ENCODE data around the gene KIRREL3.

KIRREL3 gene

GRCh38 chr11:126548581-126549550, 451.7 kb downstream of the KIRREL3 start:
- TF ChIP-seq SUZ12 (IDR thresholded peaks at IDR 0.05; ENCODE audit: extremely low read depth, insufficient read depth, insufficient read length) (no peak), ZNF274 (IDR thresholded peaks at IDR 0.05; ENCODE audit: low read depth, low read length) (no peak), YY1 (IDR thresholded peaks at IDR 0.05; ENCODE audit: insufficient read depth, insufficient read length) (no peak)
- Histone ChIP-seq H3K27me3 (ENCODE audit: insufficient read depth, insufficient read length) (no peaks in the 10 kb centered on the region), H3K4me3 (ENCODE audit: insufficient read length, low read depth) (no peak overlapping the region), H3K36me3 (ENCODE audit: insufficient read depth, insufficient read length, low read length) (no peaks in the 10 kb centered on the region), H3K9me3 (ENCODE audit: insufficient read depth, low read length) (no peaks in the 10 kb centered on the region), H3K9ac (ENCODE audit: insufficient read length, low read depth) (no peak overlapping the region), H3K4me1 (ENCODE audit: insufficient read depth, insufficient read length) (peaks cover 7% of the 10 kb centered on the region)
- no peak for DNase-seq (ENCODE audit: low read depth, low spot score)

- no peak for DNase-seq (ENCODE audit: low read depth, low spot score)
- TF ChIP-seq ZNF274 (IDR thresholded peaks at IDR 0.05; ENCODE audit: low read depth, low read length) = no peak
- TF ChIP-seq SUZ12 (IDR thresholded peaks at IDR 0.05; ENCODE audit: extremely low read depth, insufficient read depth, insufficient read length) = no peak
- no peak for TF ChIP-seq YY1 (IDR thresholded peaks at IDR 0.05; ENCODE audit: insufficient read depth, insufficient read length)
Measured at GRCh38 chr11:126547691-126548090, 452.9 kb downstream of the KIRREL3 start.

DNA sequence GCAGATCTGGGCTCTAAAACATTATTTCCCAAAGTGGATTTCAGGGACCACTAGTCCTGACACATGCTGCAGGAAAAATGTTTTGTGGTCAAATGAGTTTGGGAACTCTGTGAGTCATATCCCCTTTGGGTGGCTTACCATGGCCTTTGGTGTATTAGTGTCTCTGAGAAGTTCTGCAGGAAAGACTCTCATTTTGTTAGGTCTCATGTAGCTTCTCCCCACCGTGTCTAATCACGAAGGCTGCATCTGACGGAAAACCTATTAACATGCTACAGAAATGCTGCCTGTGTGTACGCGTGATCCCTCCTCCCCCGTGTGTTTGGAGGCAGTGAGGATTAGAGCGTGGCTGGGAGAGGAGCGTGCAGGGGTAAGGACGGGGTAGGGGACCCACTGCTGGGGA, 453.4 kb downstream of the KIRREL3 start:
- H3K9ac ChIP-seq (ENCODE audit: insufficient read length, low read depth) = no peak overlapping the region
- no peaks in the 10 kb centered on the region for H3K27me3 ChIP-seq (ENCODE audit: insufficient read depth, insufficient read length)
- no peaks in the 10 kb centered on the region for H3K9me3 ChIP-seq (ENCODE audit: insufficient read depth, low read length)
- TF ChIP-seq SUZ12 (IDR thresholded peaks at IDR 0.05; ENCODE audit: extremely low read depth, insufficient read depth, insufficient read length) (no peak), ZNF274 (IDR thresholded peaks at IDR 0.05; ENCODE audit: low read depth, low read length) (no peak), YY1 (IDR thresholded peaks at IDR 0.05; ENCODE audit: insufficient read depth, insufficient read length) (no peak)
- H3K36me3 ChIP-seq (ENCODE audit: insufficient read depth, insufficient read length, low read length) = no peaks in the 10 kb centered on the region
- H3K4me1 ChIP-seq (ENCODE audit: insufficient read depth, insufficient read length) = peaks cover 9% of the 10 kb centered on the region
- H3K4me3 ChIP-seq (ENCODE audit: insufficient read length, low read depth) = no peak overlapping the region
- no peak for DNase-seq (ENCODE audit: low read depth, low spot score)

More at GRCh38 chr11:126547691-126548090, 452.9 kb downstream of the KIRREL3 start:
- no peaks in the 10 kb centered on the region for H3K9me3 ChIP-seq (ENCODE audit: insufficient read depth, low read length)
- H3K9ac ChIP-seq (ENCODE audit: insufficient read length, low read depth) = no peak overlapping the region
- H3K36me3 ChIP-seq (ENCODE audit: insufficient read depth, insufficient read length, low read length) = no peaks in the 10 kb centered on the region
- H3K4me1 ChIP-seq (ENCODE audit: insufficient read depth, insufficient read length) = peaks cover 9% of the 10 kb centered on the region
- no peaks in the 10 kb centered on the region for H3K27me3 ChIP-seq (ENCODE audit: insufficient read depth, insufficient read length)
- H3K4me3 ChIP-seq (ENCODE audit: insufficient read length, low read depth) = no peak overlapping the region

DNA sequence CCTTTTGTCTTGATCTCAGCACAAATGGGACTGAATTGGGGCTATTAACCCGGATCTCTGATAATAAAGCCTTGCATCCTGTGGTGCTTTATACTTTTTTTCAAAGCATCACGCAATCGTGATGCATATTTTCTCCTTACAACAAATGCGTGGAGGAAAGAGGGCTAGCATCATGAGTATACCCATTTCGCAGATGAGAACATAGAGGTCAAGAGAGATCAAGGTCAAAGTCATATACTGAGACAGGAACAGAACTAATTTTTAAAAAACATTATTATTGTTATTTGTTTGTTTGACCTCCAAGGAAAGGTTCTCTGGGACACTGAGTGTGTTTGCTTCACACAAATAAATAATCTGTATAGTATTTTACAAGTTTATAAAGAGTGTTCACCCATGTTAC, 453.9 kb downstream of the KIRREL3 start:
- peaks cover 9% of the 10 kb centered on the region for H3K4me1 ChIP-seq (ENCODE audit: insufficient read depth, insufficient read length)
- H3K27me3 ChIP-seq (ENCODE audit: insufficient read depth, insufficient read length) = no peaks in the 10 kb centered on the region
- no peak overlapping the region for H3K9ac ChIP-seq (ENCODE audit: insufficient read length, low read depth)

DNA sequence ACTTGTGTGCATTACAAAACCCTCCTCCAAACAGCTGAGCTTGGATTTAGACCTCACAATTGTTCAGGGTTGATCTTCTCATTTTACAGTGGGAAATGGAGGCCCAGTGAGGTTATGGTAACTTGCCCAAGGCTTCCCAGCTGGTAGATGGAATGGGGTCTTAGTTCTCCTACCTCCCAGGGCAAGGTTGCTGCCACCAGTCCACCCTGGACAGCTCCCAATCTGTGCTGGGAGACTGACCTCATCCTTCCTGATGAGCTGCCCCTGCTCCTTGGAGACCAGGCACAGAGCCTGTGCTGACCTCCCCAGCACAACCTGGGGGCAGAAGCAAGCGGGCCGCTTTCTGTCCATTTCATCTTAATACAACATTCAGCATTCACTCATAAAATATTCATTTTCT, 454.4 kb downstream of the KIRREL3 start:
- no peak overlapping the region for H3K9ac ChIP-seq (ENCODE audit: insufficient read length, low read depth)
- H3K4me3 ChIP-seq (ENCODE audit: insufficient read length, low read depth) = no peak overlapping the region
- no peaks in the 10 kb centered on the region for H3K36me3 ChIP-seq (ENCODE audit: insufficient read depth, insufficient read length, low read length)
- no peak for DNase-seq (ENCODE audit: low read depth, low spot score)
- H3K4me1 ChIP-seq (ENCODE audit: insufficient read depth, insufficient read length) = peaks cover 9% of the 10 kb centered on the region
- TF ChIP-seq ZNF274 (IDR thresholded peaks at IDR 0.05; ENCODE audit: low read depth, low read length) (no peak), SUZ12 (IDR thresholded peaks at IDR 0.05; ENCODE audit: extremely low read depth, insufficient read depth, insufficient read length) (no peak), YY1 (IDR thresholded peaks at IDR 0.05; ENCODE audit: insufficient read depth, insufficient read length) (no peak)
- H3K27me3 ChIP-seq (ENCODE audit: insufficient read depth, insufficient read length) = no peaks in the 10 kb centered on the region
- H3K9me3 ChIP-seq (ENCODE audit: insufficient read depth, low read length) = no peaks in the 10 kb centered on the region

More for the DNA sequence above, 453.9 kb downstream of the KIRREL3 start:
- Histone ChIP-seq H3K9me3 (ENCODE audit: insufficient read depth, low read length) (no peaks in the 10 kb centered on the region), H3K4me3 (ENCODE audit: insufficient read length, low read depth) (no peak overlapping the region), H3K36me3 (ENCODE audit: insufficient read depth, insufficient read length, low read length) (no peaks in the 10 kb centered on the region)
- TF ChIP-seq ZNF274 (IDR thresholded peaks at IDR 0.05; ENCODE audit: low read depth, low read length) = no peak
- TF ChIP-seq SUZ12 (IDR thresholded peaks at IDR 0.05; ENCODE audit: extremely low read depth, insufficient read depth, insufficient read length) = no peak
- TF ChIP-seq YY1 (IDR thresholded peaks at IDR 0.05; ENCODE audit: insufficient read depth, insufficient read length) = no peak
- DNase-seq (ENCODE audit: low read depth, low spot score) = no peak

DNA sequence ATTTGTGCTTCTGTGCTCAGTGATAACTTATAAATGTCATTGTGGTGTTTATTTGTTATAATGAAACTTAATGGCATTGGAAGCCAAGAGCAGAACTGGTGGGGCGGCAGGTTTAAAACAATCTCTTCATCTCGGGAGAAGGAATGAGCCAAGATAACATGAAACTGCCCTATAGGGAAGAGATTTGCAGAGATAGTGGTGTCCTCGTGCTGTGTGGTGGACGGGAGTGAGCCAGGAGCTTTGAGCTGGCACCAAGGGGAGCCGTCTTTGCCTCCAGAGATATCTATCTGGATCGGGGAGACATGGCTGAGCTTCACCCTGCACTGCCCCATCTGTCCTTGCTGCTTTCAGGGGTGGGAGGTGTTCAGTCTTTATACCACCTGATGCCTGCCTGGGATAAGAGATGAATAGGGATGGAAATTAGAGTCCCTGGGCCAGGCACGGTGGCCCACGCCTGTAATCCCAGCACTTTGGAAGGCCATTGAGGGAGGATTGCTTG, 455.5 kb downstream of the KIRREL3 start:
- Histone ChIP-seq H3K9me3 (ENCODE audit: insufficient read depth, low read length) (no peaks in the 10 kb centered on the region), H3K36me3 (ENCODE audit: insufficient read depth, insufficient read length, low read length) (no peaks in the 10 kb centered on the region), H3K4me1 (ENCODE audit: insufficient read depth, insufficient read length) (peaks cover 9% of the 10 kb centered on the region), H3K27me3 (ENCODE audit: insufficient read depth, insufficient read length) (no peaks in the 10 kb centered on the region), H3K4me3 (ENCODE audit: insufficient read length, low read depth) (no peak overlapping the region), H3K9ac (ENCODE audit: insufficient read length, low read depth) (no peak overlapping the region)
- TF ChIP-seq ZNF274 (IDR thresholded peaks at IDR 0.05; ENCODE audit: low read depth, low read length) = no peak
- TF ChIP-seq YY1 (IDR thresholded peaks at IDR 0.05; ENCODE audit: insufficient read depth, insufficient read length) = no peak
- no peak for TF ChIP-seq SUZ12 (IDR thresholded peaks at IDR 0.05; ENCODE audit: extremely low read depth, insufficient read depth, insufficient read length)
- DNase-seq (ENCODE audit: low read depth, low spot score) = no peak

Measured in NT2/D1 (cell line).